ENCODE measurements around the gene P2RX7. TPM values are rescaled to one million over a fixed set of nuclear protein-coding genes. Genes with fewer than 3 reads are reported as not detected.

The P2RX7 gene
- total RNA-seq, 1 experiment from 2014 or later, result 0.55 TPM

GRCh38 chr12:121116318-121117225 is 16.1 kb upstream of the P2RX7 start:
- CTCF ChIA-PET, result interaction anchor here (1.1 to 1.7 kb wide), 4 partner anchors 20 to 122 kb away, joined by 3 to 5 read pairs (median 4); no protein-coding TSS in a partner anchor
- Mint-ChIP-seq H3K4me1 (no peaks in the 10 kb centered on the region), H3K27ac (no peak overlapping the region), H3K27me3 (ENCODE audit: low read depth) (no peaks in the 10 kb centered on the region; the same call in 1 of the 2 replicates), H3K9me3 (no peaks in the 10 kb centered on the region), H3K36me3 (no peaks in the 10 kb centered on the region), H3K4me3 (no peak overlapping the region)
- POLR2A ChIA-PET, result no interaction called here
- no peak for ATAC-seq
- TF ChIP-seq MAX (CRISPR knock-in tag; IDR thresholded peaks at IDR 0.05) (no peak), ZNF396 (CRISPR knock-in tag; IDR thresholded peaks at IDR 0.05; ENCODE audit: borderline replicate concordance) (no peak), KAT7 (CRISPR knock-in tag; IDR thresholded peaks at IDR 0.05; ENCODE audit: borderline replicate concordance) (no peak), ZNF263 (CRISPR knock-in tag; IDR thresholded peaks at IDR 0.05; ENCODE audit: low read depth) (no peak)
- TF ChIP-seq, protein P1, sequence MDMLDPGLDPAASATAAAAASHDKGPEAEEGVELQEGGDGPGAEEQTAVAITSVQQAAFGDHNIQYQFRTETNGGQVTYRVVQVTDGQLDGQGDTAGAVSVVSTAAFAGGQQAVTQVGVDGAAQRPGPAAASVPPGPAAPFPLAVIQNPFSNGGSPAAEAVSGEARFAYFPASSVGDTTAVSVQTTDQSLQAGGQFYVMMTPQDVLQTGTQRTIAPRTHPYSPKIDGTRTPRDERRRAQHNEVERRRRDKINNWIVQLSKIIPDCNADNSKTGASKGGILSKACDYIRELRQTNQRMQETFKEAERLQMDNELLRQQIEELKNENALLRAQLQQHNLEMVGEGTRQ (CRISPR knock-in tag; IDR thresholded peaks at IDR 0.05), result no peak
- DNase-seq (ENCODE audit: low spot score), result no peak

- ATAC-seq, result no peak
- no peak overlapping the region for H3K27ac Mint-ChIP-seq
- no peaks in the 10 kb centered on the region for H3K36me3 Mint-ChIP-seq
- ChIA-PET POLR2A (no interaction called here), CTCF (interaction anchor here (1.1 to 1.4 kb wide), 3 partner anchors 21 to 113 kb away, joined by 3 to 5 read pairs (median 4); no protein-coding TSS in a partner anchor)
- no peak overlapping the region for H3K4me3 Mint-ChIP-seq
- no peak for DNase-seq (ENCODE audit: low spot score)
- TF ChIP-seq NFYB (CRISPR knock-in tag; conservative IDR thresholded peaks at IDR 0.05; ENCODE audit: low read depth) (peak; percentile 56), IRF1 (CRISPR knock-in tag; IDR thresholded peaks at IDR 0.05) (no peak), NR2C2 (CRISPR knock-in tag; IDR thresholded peaks at IDR 0.05) (no peak)
- TF ChIP-seq, protein P1 (CRISPR knock-in tag; IDR thresholded peaks at IDR 0.05), result 0 out of 2 replicates have a peak, but pooled peaks have one; percentile 29
- no peaks in the 10 kb centered on the region for H3K9me3 Mint-ChIP-seq
- no peaks in the 10 kb centered on the region for H3K4me1 Mint-ChIP-seq
- peaks cover 3% of the 10 kb centered on the region; the same call in 1 of the 2 replicates for H3K27me3 Mint-ChIP-seq (ENCODE audit: low read depth)
These were observed 15.4 kb upstream of the P2RX7 start for GRCh38 chr12:121117226-121117777.

GRCh38 chr12:121120323-121120722 is 12.4 kb upstream of the P2RX7 start:
- CTCF ChIA-PET, result no interaction called here
- H3K9me3 Mint-ChIP-seq, result peaks cover 4% of the 10 kb centered on the region; the same call in 1 of the 2 replicates
- H3K4me1 Mint-ChIP-seq, result no peaks in the 10 kb centered on the region
- POLR2A ChIA-PET, result no interaction called here
- no peak overlapping the region for H3K4me3 Mint-ChIP-seq
- DNase-seq (ENCODE audit: low spot score) (no peak), ATAC-seq (no peak)
- no peak overlapping the region for H3K27ac Mint-ChIP-seq
- peaks cover 3% of the 10 kb centered on the region for H3K27me3 Mint-ChIP-seq (ENCODE audit: low read depth)
- no peaks in the 10 kb centered on the region for H3K36me3 Mint-ChIP-seq
- TF ChIP-seq STAT6 (CRISPR knock-in tag; conservative IDR thresholded peaks at IDR 0.05; ENCODE audit: low read depth) (no peak), TCF7 (CRISPR knock-in tag; IDR thresholded peaks at IDR 0.05; ENCODE audit: low read depth) (no peak), TP53 (CRISPR knock-in tag; IDR thresholded peaks at IDR 0.05) (no peak), ATF3 (CRISPR knock-in tag; conservative IDR thresholded peaks at IDR 0.05) (no peak), NR1H2 (CRISPR knock-in tag; IDR thresholded peaks at IDR 0.05) (no peak), GABPB1 (CRISPR knock-in tag; IDR thresholded peaks at IDR 0.05) (no peak), ZBTB21 (CRISPR knock-in tag; IDR thresholded peaks at IDR 0.05; ENCODE audit: borderline replicate concordance) (no peak)
- TF ChIP-seq, protein P2, sequence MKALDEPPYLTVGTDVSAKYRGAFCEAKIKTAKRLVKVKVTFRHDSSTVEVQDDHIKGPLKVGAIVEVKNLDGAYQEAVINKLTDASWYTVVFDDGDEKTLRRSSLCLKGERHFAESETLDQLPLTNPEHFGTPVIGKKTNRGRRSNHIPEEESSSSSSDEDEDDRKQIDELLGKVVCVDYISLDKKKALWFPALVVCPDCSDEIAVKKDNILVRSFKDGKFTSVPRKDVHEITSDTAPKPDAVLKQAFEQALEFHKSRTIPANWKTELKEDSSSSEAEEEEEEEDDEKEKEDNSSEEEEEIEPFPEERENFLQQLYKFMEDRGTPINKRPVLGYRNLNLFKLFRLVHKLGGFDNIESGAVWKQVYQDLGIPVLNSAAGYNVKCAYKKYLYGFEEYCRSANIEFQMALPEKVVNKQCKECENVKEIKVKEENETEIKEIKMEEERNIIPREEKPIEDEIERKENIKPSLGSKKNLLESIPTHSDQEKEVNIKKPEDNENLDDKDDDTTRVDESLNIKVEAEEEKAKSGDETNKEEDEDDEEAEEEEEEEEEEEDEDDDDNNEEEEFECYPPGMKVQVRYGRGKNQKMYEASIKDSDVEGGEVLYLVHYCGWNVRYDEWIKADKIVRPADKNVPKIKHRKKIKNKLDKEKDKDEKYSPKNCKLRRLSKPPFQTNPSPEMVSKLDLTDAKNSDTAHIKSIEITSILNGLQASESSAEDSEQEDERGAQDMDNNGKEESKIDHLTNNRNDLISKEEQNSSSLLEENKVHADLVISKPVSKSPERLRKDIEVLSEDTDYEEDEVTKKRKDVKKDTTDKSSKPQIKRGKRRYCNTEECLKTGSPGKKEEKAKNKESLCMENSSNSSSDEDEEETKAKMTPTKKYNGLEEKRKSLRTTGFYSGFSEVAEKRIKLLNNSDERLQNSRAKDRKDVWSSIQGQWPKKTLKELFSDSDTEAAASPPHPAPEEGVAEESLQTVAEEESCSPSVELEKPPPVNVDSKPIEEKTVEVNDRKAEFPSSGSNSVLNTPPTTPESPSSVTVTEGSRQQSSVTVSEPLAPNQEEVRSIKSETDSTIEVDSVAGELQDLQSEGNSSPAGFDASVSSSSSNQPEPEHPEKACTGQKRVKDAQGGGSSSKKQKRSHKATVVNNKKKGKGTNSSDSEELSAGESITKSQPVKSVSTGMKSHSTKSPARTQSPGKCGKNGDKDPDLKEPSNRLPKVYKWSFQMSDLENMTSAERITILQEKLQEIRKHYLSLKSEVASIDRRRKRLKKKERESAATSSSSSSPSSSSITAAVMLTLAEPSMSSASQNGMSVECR (CRISPR knock-in tag; IDR thresholded peaks at IDR 0.05; ENCODE audit: borderline replicate concordance), result no peak
- TF ChIP-seq, protein P3, sequence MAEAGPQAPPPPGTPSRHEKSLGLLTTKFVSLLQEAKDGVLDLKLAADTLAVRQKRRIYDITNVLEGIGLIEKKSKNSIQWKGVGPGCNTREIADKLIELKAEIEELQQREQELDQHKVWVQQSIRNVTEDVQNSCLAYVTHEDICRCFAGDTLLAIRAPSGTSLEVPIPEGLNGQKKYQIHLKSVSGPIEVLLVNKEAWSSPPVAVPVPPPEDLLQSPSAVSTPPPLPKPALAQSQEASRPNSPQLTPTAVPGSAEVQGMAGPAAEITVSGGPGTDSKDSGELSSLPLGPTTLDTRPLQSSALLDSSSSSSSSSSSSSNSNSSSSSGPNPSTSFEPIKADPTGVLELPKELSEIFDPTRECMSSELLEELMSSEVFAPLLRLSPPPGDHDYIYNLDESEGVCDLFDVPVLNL (CRISPR knock-in tag; IDR thresholded peaks at IDR 0.05; ENCODE audit: borderline replicate concordance, low read depth), result no peak
